H9 (cell line): ENCODE measurements around the gene KAZN. TPM values are rescaled to one million over a fixed set of nuclear protein-coding genes. Genes with fewer than 3 reads are reported as not detected.
A peak's percentile ranks its signal among the peaks of the same experiment; 100 is the strongest.

Source experiments
- DNase-seq: peaks from one replicate; pipeline ENCODE4 v3.0.0-alpha.2; 2017
- H2AFZ ChIP-seq: one replicate; pipeline ENCODE4 v1.6.1; 2013; ENCODE audit warnings: mild to moderate bottlenecking, low read length, control low read depth, moderate library complexity
- H2AK5ac ChIP-seq: 2 replicates; pipeline ENCODE4 v1.6.1; 2013; ENCODE audit warnings: low read length, control low read depth, mixed read lengths; ENCODE audit not compliant: insufficient read length
- H2BK120ac ChIP-seq: one replicate; pipeline ENCODE4 v1.6.1; 2013; ENCODE audit warnings: low read depth, mild to moderate bottlenecking, low read length, control low read depth, inconsistent platforms; ENCODE audit not compliant: poor library complexity, severe bottlenecking
- H2BK12ac ChIP-seq: 2 replicates; pipeline ENCODE4 v1.6.1; 2013; ENCODE audit warnings: low read length, control low read depth, mixed read lengths, low read depth; ENCODE audit not compliant: insufficient read length
- H2BK15ac ChIP-seq: 2 replicates; pipeline ENCODE4 v1.6.1; 2013; ENCODE audit warnings: low read depth, low read length, control low read depth
- H2BK20ac ChIP-seq: one replicate; pipeline ENCODE4 v1.6.1; 2013; ENCODE audit warnings: low read depth, mild to moderate bottlenecking, low read length, control low read depth, inconsistent platforms; ENCODE audit not compliant: poor library complexity, severe bottlenecking
- H2BK5ac ChIP-seq: 2 replicates; pipeline ENCODE4 v1.6.1; 2013; ENCODE audit warnings: low read length, control low read depth, mixed read lengths; ENCODE audit not compliant: insufficient read length
- H3K14ac ChIP-seq: 2 replicates; pipeline ENCODE4 v1.6.1; 2013; ENCODE audit warnings: low read length, control low read depth; ENCODE audit not compliant: insufficient read depth
- H3K18ac ChIP-seq: 2 replicates; pipeline ENCODE4 v1.6.1; 2013; ENCODE audit warnings: low read depth, mild to moderate bottlenecking, mixed read lengths, low read length, control low read depth; ENCODE audit not compliant: insufficient read length
- H3K23ac ChIP-seq: 2 replicates; pipeline ENCODE4 v1.6.1; 2013; ENCODE audit warnings: low read length, control low read depth, mixed read lengths, low read depth; ENCODE audit not compliant: insufficient read length
- H3K23me2 ChIP-seq: 2 replicates; pipeline ENCODE4 v1.6.1; 2013; ENCODE audit warnings: low read depth, mild to moderate bottlenecking, mixed read lengths, low read length, control low read depth; ENCODE audit not compliant: insufficient read length, poor library complexity, severe bottlenecking
- H3K27ac ChIP-seq: 2 replicates; pipeline ENCODE4 v1.5.1; 2013; ENCODE audit warnings: low read length, control low read depth, mixed read lengths, low read depth; ENCODE audit not compliant: insufficient read length
- H3K27me3 ChIP-seq: 2 replicates; pipeline ENCODE4 v1.6.1; 2013; ENCODE audit warnings: low read length, control low read depth, inconsistent platforms; ENCODE audit not compliant: insufficient read depth
- H3K4ac ChIP-seq: 2 replicates; pipeline ENCODE4 v1.6.1; 2013; ENCODE audit warnings: low read depth, mild to moderate bottlenecking, control low read depth, inconsistent platforms, low read length, moderate library complexity
- H3K4me1 ChIP-seq: 2 replicates; pipeline ENCODE4 v1.6.1; 2013; ENCODE audit warnings: low read length, control low read depth, inconsistent platforms; ENCODE audit not compliant: insufficient read depth
- H3K4me2 ChIP-seq: 2 replicates; pipeline ENCODE4 v1.6.1; 2013; ENCODE audit warnings: low read length, control low read depth, mixed read lengths; ENCODE audit not compliant: insufficient read length, insufficient read depth
- H3K56ac ChIP-seq: 2 replicates; pipeline ENCODE4 v1.6.1; 2013; ENCODE audit warnings: low read depth, mild to moderate bottlenecking, mixed read lengths, low read length, control low read depth; ENCODE audit not compliant: insufficient read length
- H3K79me1 ChIP-seq: 2 replicates; pipeline ENCODE4 v1.6.1; 2013; ENCODE audit warnings: low read depth, mild to moderate bottlenecking, moderate library complexity, low read length, control low read depth, inconsistent platforms; ENCODE audit not compliant: insufficient read depth, poor library complexity, severe bottlenecking
- H3K79me2 ChIP-seq: 2 replicates; pipeline ENCODE4 v1.6.1; 2013; ENCODE audit warnings: low read length, control low read depth, inconsistent platforms; ENCODE audit not compliant: insufficient read depth
- H3K9ac ChIP-seq: 2 replicates; pipeline ENCODE4 v1.6.1; 2013; ENCODE audit warnings: low read length, control low read depth, mixed read lengths; ENCODE audit not compliant: insufficient read length; ENCODE audit errors: extremely low read depth
- H3K9me3 ChIP-seq: one replicate; pipeline ENCODE4 v1.6.1; 2013; ENCODE audit warnings: low read depth, low read length, inconsistent platforms; ENCODE audit not compliant: control insufficient read depth
- H3T11ph ChIP-seq: one replicate; pipeline ENCODE4 v1.6.1; 2013; ENCODE audit warnings: mild to moderate bottlenecking, low read length, control low read depth, inconsistent platforms
- H4K20me1 ChIP-seq: one replicate; pipeline ENCODE4 v1.6.1; 2013; ENCODE audit not compliant: control insufficient read depth, insufficient read length, insufficient read depth
- H4K5ac ChIP-seq: 2 replicates; pipeline ENCODE4 v1.6.1; 2013; ENCODE audit warnings: low read depth, mild to moderate bottlenecking, mixed read lengths, low read length, control low read depth; ENCODE audit not compliant: insufficient read length
- H4K8ac ChIP-seq: replicated peaks from 2 replicates; pipeline ENCODE4 v1.6.1; 2013; ENCODE audit warnings: low read length, control low read depth, mixed read lengths, low read depth; ENCODE audit not compliant: insufficient read length
- H4K91ac ChIP-seq: 2 replicates; pipeline ENCODE4 v1.6.1; 2013; ENCODE audit warnings: low read depth, mild to moderate bottlenecking, moderate library complexity, mixed read lengths, low read length, control low read depth; ENCODE audit not compliant: insufficient read length
- H3K27ac Mint-ChIP-seq, 3 experiments: 2 replicates in 2 of 3; 3 replicates in 1 of 3; pipeline ENCODE4 v1.8.0; 2020 to 2021; ENCODE audit warnings: mixed read lengths in 3 of 3, mild to moderate bottlenecking in 1 of 3, moderate library complexity in 1 of 3
- H3K27me3 Mint-ChIP-seq: 2 replicates; pipeline ENCODE4 v1.8.0; 2021; ENCODE audit warnings: low read depth, mild to moderate bottlenecking, moderate library complexity, mixed read lengths
- H3K36me3 Mint-ChIP-seq, 3 experiments: 2 replicates in 2 of 3; 3 replicates in 1 of 3; pipeline ENCODE4 v1.8.0; 2020 to 2021; ENCODE audit warnings: low read depth in 3 of 3, mixed read lengths in 3 of 3; ENCODE audit not compliant: insufficient read depth in 1 of 3
- H3K4me1 Mint-ChIP-seq, 2 experiments: 2 replicates each; pipeline ENCODE4 v1.8.0; 2020; ENCODE audit warnings: mixed read lengths in 2 of 2
- H3K4me3 Mint-ChIP-seq, 2 experiments: 2 replicates in 1 of 2; 3 replicates in 1 of 2; pipeline ENCODE4 v1.8.0; 2020 to 2021; ENCODE audit warnings: mild to moderate bottlenecking in 2 of 2, mixed read lengths in 2 of 2, moderate library complexity in 1 of 2
- H3K9me3 Mint-ChIP-seq, 2 experiments: 2 replicates in 1 of 2; 3 replicates in 1 of 2; pipeline ENCODE4 v1.8.0; 2020; ENCODE audit warnings: mild to moderate bottlenecking in 2 of 2, mixed read lengths in 2 of 2, moderate library complexity in 1 of 2
- WGBS: extraction: QIAGEN DNeasy Blood & Tissue Kit; methylation state at CpG from one replicate; pipeline ENCODE4 v1.1.7; 2013; ENCODE audit warnings: missing lambda C conversion rate, low lambda C conversion rate, mixed read lengths; ENCODE audit not compliant: insufficient read length; ENCODE audit errors: extremely low coverage; 5-methylcytosine and 5-hydroxymethylcytosine counted together
- total RNA-seq: library from RNA; stranded (reverse); gene quantifications from 2 replicates; pipeline ENCODE4 v1.2.1, GENCODE V29; 2021
- TF ChIP-seq, protein P1 (sequence below): fragments of 200-600 bp; sonication (generic); conservative IDR thresholded peaks from 3 replicates; pipeline ENCODE4 v1.8.0; 2021; ENCODE audit warnings: antibody characterized with exemption, mild to moderate bottlenecking

Gene KAZN
- total RNA-seq, 1 experiment from 2014 or later, result 7.6 TPM

DNA sequence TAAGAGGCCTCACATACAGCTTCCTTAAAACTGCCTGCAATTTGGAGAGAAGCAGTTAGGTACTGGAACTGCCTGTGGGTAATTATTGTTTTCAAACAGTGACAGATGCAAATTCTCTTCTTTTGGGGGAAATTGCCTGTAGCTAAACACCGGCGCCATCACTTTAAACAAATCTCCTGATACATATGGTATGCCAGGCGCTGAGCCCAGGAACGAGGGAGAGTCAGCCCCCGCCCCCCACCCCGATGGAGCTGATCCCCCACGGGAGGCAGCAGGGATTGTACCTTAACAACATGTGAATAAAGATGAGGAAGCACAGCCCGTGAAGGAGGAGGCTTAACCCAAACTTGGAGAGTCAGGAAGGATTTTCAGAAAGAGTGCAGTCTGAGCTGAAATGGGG is 562.1 kb downstream of the KAZN start:
- Histone ChIP-seq H4K20me1 (no peaks in the 10 kb centered on the region), H3K4me2 (no peak overlapping the region), H3K79me2 (no peaks in the 10 kb centered on the region; the same call in 1 of the 2 replicates), H2BK15ac (no peak overlapping the region), H2BK12ac (no peak overlapping the region), H2BK5ac (no peak overlapping the region), H3K18ac (no peak overlapping the region), H3K14ac (no peak overlapping the region), H4K8ac (no peak overlapping the region), H3K27ac (no peak overlapping the region), H4K5ac (no peak overlapping the region), H2BK120ac (no peak overlapping the region), H3K4me1 (no peaks in the 10 kb centered on the region), H3K9ac (no peak overlapping the region), H4K91ac (no peak overlapping the region), H3K9me3 (no peaks in the 10 kb centered on the region), H2AFZ (no peak overlapping the region), H3K23ac (no peak overlapping the region), H3K27me3 (no peaks in the 10 kb centered on the region), H2AK5ac (no peak overlapping the region), H3K4ac (no peak overlapping the region), H3K79me1 (no peaks in the 10 kb centered on the region), H3K56ac (no peak overlapping the region), H2BK20ac (no peak overlapping the region), H3K23me2 (no peaks in the 10 kb centered on the region), H3T11ph (no peak overlapping the region)
- Mint-ChIP-seq H3K27ac (peak overlapping the region in 2 of 3 experiments; percentile 17 to 41; a peak in 3 of 7 replicates), H3K27me3 (peaks cover 1% of the 10 kb centered on the region), H3K4me1 (peaks cover 30 to 44% of the 10 kb centered on the region in 2 experiments), H3K9me3 (no peaks in the 10 kb centered on the region), H3K36me3 (peaks cover 0 to 4% (median 0%) of the 10 kb centered on the region in 3 experiments; a peak in 2 of 7 replicates), H3K4me3 (no peak overlapping the region)
- TF ChIP-seq, protein P1, sequence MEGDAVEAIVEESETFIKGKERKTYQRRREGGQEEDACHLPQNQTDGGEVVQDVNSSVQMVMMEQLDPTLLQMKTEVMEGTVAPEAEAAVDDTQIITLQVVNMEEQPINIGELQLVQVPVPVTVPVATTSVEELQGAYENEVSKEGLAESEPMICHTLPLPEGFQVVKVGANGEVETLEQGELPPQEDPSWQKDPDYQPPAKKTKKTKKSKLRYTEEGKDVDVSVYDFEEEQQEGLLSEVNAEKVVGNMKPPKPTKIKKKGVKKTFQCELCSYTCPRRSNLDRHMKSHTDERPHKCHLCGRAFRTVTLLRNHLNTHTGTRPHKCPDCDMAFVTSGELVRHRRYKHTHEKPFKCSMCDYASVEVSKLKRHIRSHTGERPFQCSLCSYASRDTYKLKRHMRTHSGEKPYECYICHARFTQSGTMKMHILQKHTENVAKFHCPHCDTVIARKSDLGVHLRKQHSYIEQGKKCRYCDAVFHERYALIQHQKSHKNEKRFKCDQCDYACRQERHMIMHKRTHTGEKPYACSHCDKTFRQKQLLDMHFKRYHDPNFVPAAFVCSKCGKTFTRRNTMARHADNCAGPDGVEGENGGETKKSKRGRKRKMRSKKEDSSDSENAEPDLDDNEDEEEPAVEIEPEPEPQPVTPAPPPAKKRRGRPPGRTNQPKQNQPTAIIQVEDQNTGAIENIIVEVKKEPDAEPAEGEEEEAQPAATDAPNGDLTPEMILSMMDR, result no peak
- no peak for DNase-seq
- WGBS, result no CpG with 5 or more reads among the region's 8 CpGs
